Measurements from ENCODE around the gene CEP131.

The CEP131 gene

GRCh38 chr17:81171941-81172340 is 50.8 kb downstream of the CEP131 start:
- CTCF ChIA-PET: no interaction called here
- POLR2A ChIA-PET: no interaction called here
- no peak overlapping the region for H3K27ac ChIP-seq (ENCODE audit: extremely low read depth, low read depth, low read length)

GRCh38 chr17:81170727-81171494 is 51.9 kb downstream of the CEP131 start:
- Histone ChIP-seq H3K4me1 (ENCODE audit: control insufficient read depth, insufficient read depth, low read length) (no peaks in the 10 kb centered on the region; the same call in 1 of the 2 replicates), H3K9me3 (ENCODE audit: control insufficient read depth, insufficient read depth, low read depth, low read length) (no peaks in the 10 kb centered on the region), H3K27ac (ENCODE audit: extremely low read depth, low read depth, low read length) (no peak overlapping the region), H3K36me3 (ENCODE audit: control insufficient read depth in 2 of 2, insufficient read depth in 1 of 2, low read length in 2 of 2) (no peaks in the 10 kb centered on the region), H3K4me3 (ENCODE audit: low read depth, low read length) (no peak overlapping the region)
- ChIA-PET CTCF (interaction anchor here (0.6 kb wide), 2 partner anchors 35 to 61 kb away, joined by 3 to 6 read pairs; no protein-coding TSS in a partner anchor), POLR2A (interaction anchor here (0.8 kb wide), 1 partner anchor 52 kb away, joined by 3 read pairs; no protein-coding TSS in a partner anchor)
- no peak for TF ChIP-seq AEBP2 (tag by site-specific recombination; IDR thresholded peaks at IDR 0.05; ENCODE audit: borderline replicate concordance)
- 0 out of 2 replicates have a peak, but pooled peaks have one; percentile 22 for TF ChIP-seq ZBTB8A (tag by site-specific recombination; IDR thresholded peaks at IDR 0.05)

More at GRCh38 chr17:81171941-81172340, 50.8 kb downstream of the CEP131 start:
- Histone ChIP-seq H3K9me3 (ENCODE audit: control insufficient read depth, insufficient read depth, low read depth, low read length) (no peaks in the 10 kb centered on the region), H3K4me3 (ENCODE audit: low read depth, low read length) (no peak overlapping the region), H3K36me3 (ENCODE audit: control insufficient read depth in 2 of 2, insufficient read depth in 1 of 2, low read length in 2 of 2) (no peaks in the 10 kb centered on the region), H3K4me1 (ENCODE audit: control insufficient read depth, insufficient read depth, low read length) (no peaks in the 10 kb centered on the region)
- no peak for TF ChIP-seq ZIC2 (tag by site-specific recombination; IDR thresholded peaks at IDR 0.05)
- TF ChIP-seq ZNF529 (tag by site-specific recombination; IDR thresholded peaks at IDR 0.05; ENCODE audit: insufficient replicate concordance): no peak
- TF ChIP-seq ZNF623 (tag by site-specific recombination; IDR thresholded peaks at IDR 0.05): no peak
- no peak for TF ChIP-seq ZNF174 (tag by site-specific recombination; IDR thresholded peaks at IDR 0.05)
- TF ChIP-seq ZNF530 (tag by site-specific recombination; IDR thresholded peaks at IDR 0.05; ENCODE audit: low read depth): no peak
- TF ChIP-seq HOXC10 (CRISPR knock-in tag; IDR thresholded peaks at IDR 0.05): no peak
- no peak for TF ChIP-seq ZBTB49 (tag by site-specific recombination; IDR thresholded peaks at IDR 0.05; ENCODE audit: low read depth)

GRCh38 chr17:81169870-81170309 is 52.9 kb downstream of the CEP131 start:
- H3K36me3 ChIP-seq (ENCODE audit: control insufficient read depth in 2 of 2, insufficient read depth in 1 of 2, low read length in 2 of 2): no peaks in the 10 kb centered on the region
- no peaks in the 10 kb centered on the region for H3K9me3 ChIP-seq (ENCODE audit: control insufficient read depth, insufficient read depth, low read depth, low read length)
- ChIA-PET POLR2A (interaction anchor here (1.4 kb wide), 1 partner anchor 53 kb away, joined by 4 read pairs; the partner anchor contains the start of gene CEP131), CTCF (no interaction called here)
- H3K27ac ChIP-seq (ENCODE audit: extremely low read depth, low read depth, low read length): no peak overlapping the region
- H3K4me3 ChIP-seq (ENCODE audit: low read depth, low read length): no peak overlapping the region
- no peaks in the 10 kb centered on the region; the same call in 1 of the 2 replicates for H3K4me1 ChIP-seq (ENCODE audit: control insufficient read depth, insufficient read depth, low read length)
- TF ChIP-seq ZXDB (tag by site-specific recombination; IDR thresholded peaks at IDR 0.05) (no peak), ZNF184 (tag by site-specific recombination; IDR thresholded peaks at IDR 0.05) (no peak), ZFHX2 (tag by site-specific recombination; conservative IDR thresholded peaks at IDR 0.05) (peak; percentile 80), ZNF266 (tag by site-specific recombination; IDR thresholded peaks at IDR 0.05; ENCODE audit: low read depth) (no peak), ZNF114 (tag by site-specific recombination; IDR thresholded peaks at IDR 0.05) (no peak), BCL11A (tag by site-specific recombination; IDR thresholded peaks at IDR 0.05; ENCODE audit: low read depth) (no peak), ZNF571 (tag by site-specific recombination; IDR thresholded peaks at IDR 0.05) (0 out of 2 replicates have a peak, but pooled peaks have one; percentile 47), GFI1B (tag by site-specific recombination; IDR thresholded peaks at IDR 0.05) (no peak), ZNF776 (tag by site-specific recombination; IDR thresholded peaks at IDR 0.05; ENCODE audit: borderline replicate concordance) (0 out of 2 replicates have a peak, but pooled peaks have one; percentile 5), SALL2 (tag by site-specific recombination; IDR thresholded peaks at IDR 0.05; ENCODE audit: borderline replicate concordance) (0 out of 2 replicates have a peak, but pooled peaks have one; percentile 51), MYNN (tag by site-specific recombination; IDR thresholded peaks at IDR 0.05; ENCODE audit: borderline replicate concordance) (0 out of 2 replicates have a peak, but pooled peaks have one; percentile 13), ZNF157 (tag by site-specific recombination; IDR thresholded peaks at IDR 0.05) (peak; percentile 71), ZNF791 (tag by site-specific recombination; IDR thresholded peaks at IDR 0.05) (no peak), GLI4 (tag by site-specific recombination; IDR thresholded peaks at IDR 0.05) (peak; percentile 77; the same call in 1 of the 2 replicates), ZNF311 (tag by site-specific recombination; IDR thresholded peaks at IDR 0.05; ENCODE audit: borderline replicate concordance) (peak; percentile 89; the same call in 1 of the 2 replicates), ZNF660 (tag by site-specific recombination; IDR thresholded peaks at IDR 0.05) (no peak), ZNF473 (tag by site-specific recombination; IDR thresholded peaks at IDR 0.05) (0 out of 2 replicates have a peak, but pooled peaks have one; percentile 53)
